ENCODE measurements around the gene HLA-DOB. TPM values are rescaled to one million over a fixed set of nuclear protein-coding genes. Genes with fewer than 3 reads are reported as not detected.
"Not testable (repeated sequence)": the region's sequence is repeated elsewhere in the genome, so short reads cannot be mapped to it uniquely, and the experiment has no call there.

Gene HLA-DOB
- total and polyA plus RNA-seq, 4 donors = 1.2 to 2.7 (median 1.4) TPM

DNA sequence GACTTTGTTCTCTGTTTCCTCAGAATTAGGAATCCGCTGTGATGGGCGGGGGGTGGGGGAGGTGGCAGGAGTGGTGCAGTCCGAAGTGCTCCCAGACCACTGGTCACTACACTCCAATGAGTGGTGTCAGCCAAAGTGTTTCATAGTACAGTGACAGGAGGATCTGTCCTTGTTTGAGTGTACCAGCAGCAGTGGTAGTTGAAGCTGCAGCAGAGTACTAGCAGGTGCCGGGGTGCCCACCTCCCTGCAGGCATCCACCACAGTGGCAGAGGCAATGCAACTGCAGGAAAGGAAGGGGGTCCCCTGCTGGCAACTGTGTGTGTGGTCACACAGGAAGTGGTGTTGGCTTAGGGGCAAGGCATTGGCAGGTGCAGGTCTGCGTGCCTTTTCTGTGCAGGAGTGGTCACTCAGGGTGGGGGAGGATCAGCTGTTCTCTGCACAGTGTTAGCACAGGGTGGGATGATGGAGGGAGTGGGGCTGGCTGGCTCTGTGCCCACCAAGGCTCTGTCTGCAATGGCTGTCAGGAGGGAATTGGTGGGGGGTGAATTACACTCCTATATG lies 9.7 kb downstream of the HLA-DOB start:
- H3K36me3 ChIP-seq (ENCODE audit: control insufficient read depth in 4 of 4, insufficient read depth in 4 of 4, low read length in 4 of 4) = no peaks in the 10 kb centered on the region
- 81 to 83% methylated on average over 5 of the region's 5 CpGs for WGBS, 2 donors

DNA sequence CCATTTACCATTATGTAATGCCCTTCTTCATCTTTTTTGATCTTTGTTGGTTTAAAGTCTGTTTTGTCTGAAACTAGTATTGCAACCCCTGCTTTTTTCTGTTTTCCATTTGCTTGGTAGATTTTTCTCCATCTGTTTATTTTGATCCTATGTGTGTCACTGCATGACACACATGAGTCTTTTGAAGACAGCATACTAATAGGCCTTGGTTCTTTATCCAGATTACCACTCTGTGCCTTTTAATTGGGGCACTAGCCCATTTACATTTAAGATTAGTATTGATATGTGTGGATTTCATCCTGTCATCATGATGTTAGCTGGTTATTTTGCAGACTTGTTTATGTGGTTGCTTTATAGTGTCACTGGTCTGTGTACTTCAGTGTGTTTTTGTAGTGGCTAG lies 11.4 kb downstream of the HLA-DOB start:
- H3K36me3 ChIP-seq (ENCODE audit: control insufficient read depth in 4 of 4, insufficient read depth in 4 of 4, low read length in 4 of 4); H3K27ac ChIP-seq (ENCODE audit: low read depth in 1 of 2, low read length in 1 of 2); H3K4me1 ChIP-seq (ENCODE audit: control insufficient read depth in 5 of 5, insufficient read depth in 5 of 5, low read length in 5 of 5); H3K9ac ChIP-seq (ENCODE audit: insufficient read depth in 1 of 2, low read length in 2 of 2); H3K4me3 ChIP-seq; ATAC-seq (ENCODE audit: insufficient read depth, low FRiP score); H3K9me3 ChIP-seq (ENCODE audit: control insufficient read depth in 4 of 4, insufficient read depth in 3 of 4, low read length in 3 of 4); DNase-seq: not testable (repeated sequence)
- H3K27me3 ChIP-seq (ENCODE audit: control insufficient read depth in 3 of 3, insufficient read depth in 3 of 3, low read length in 2 of 3) = peaks cover 0 to 17% (median 12%) of the 10 kb centered on the region in 3 donors

More for the DNA sequence above, 9.7 kb downstream of the HLA-DOB start:
- TF ChIP-seq, protein P1, sequence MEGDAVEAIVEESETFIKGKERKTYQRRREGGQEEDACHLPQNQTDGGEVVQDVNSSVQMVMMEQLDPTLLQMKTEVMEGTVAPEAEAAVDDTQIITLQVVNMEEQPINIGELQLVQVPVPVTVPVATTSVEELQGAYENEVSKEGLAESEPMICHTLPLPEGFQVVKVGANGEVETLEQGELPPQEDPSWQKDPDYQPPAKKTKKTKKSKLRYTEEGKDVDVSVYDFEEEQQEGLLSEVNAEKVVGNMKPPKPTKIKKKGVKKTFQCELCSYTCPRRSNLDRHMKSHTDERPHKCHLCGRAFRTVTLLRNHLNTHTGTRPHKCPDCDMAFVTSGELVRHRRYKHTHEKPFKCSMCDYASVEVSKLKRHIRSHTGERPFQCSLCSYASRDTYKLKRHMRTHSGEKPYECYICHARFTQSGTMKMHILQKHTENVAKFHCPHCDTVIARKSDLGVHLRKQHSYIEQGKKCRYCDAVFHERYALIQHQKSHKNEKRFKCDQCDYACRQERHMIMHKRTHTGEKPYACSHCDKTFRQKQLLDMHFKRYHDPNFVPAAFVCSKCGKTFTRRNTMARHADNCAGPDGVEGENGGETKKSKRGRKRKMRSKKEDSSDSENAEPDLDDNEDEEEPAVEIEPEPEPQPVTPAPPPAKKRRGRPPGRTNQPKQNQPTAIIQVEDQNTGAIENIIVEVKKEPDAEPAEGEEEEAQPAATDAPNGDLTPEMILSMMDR (IDR thresholded peaks at IDR 0.05; ENCODE audit: control extremely low read depth, extremely low read depth) = no peak
- DNase-seq (no peak), ATAC-seq (ENCODE audit: insufficient read depth, low FRiP score) (no peak)
- H3K4me3 ChIP-seq = no peak overlapping the region
- H3K27ac ChIP-seq (ENCODE audit: low read depth in 1 of 2, low read length in 1 of 2) = no peak overlapping the region
- peaks cover 0 to 6% (median 0%) of the 10 kb centered on the region in 5 donors for H3K4me1 ChIP-seq (ENCODE audit: control insufficient read depth in 5 of 5, insufficient read depth in 5 of 5, low read length in 5 of 5)
- no peaks in the 10 kb centered on the region for H3K9me3 ChIP-seq (ENCODE audit: control insufficient read depth in 4 of 4, insufficient read depth in 3 of 4, low read length in 3 of 4)
- no peak overlapping the region for H3K9ac ChIP-seq (ENCODE audit: insufficient read depth in 1 of 2, low read length in 2 of 2)
- peaks cover 0 to 17% (median 5%) of the 10 kb centered on the region in 3 donors for H3K27me3 ChIP-seq (ENCODE audit: control insufficient read depth in 3 of 3, insufficient read depth in 3 of 3, low read length in 2 of 3)

DNA sequence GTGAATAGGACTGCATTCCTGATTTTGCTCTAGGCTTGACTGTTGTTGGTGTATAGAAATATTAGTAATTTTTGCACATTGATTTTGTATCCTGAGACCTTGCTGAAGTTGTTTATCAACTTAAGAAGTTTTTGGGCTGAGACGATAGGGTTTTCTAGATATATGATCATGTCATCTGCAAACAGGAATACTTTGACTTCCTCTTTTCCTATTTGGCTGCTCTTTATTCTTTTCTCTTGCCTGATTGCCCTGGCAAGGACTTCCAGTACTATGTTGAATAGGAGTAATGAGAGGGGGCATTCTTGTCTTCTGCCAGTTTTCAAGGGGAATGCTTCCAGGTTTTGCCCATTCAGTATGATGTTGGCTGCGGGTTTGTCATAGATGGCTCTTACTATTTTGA lies 13.4 kb downstream of the HLA-DOB start:
- H3K27me3 ChIP-seq (ENCODE audit: control insufficient read depth in 3 of 3, insufficient read depth in 3 of 3, low read length in 2 of 3) = peaks cover 0 to 19% (median 12%) of the 10 kb centered on the region in 3 donors
- WGBS, 2 donors = 20 to 52% methylated on average over 2 of the region's 2 CpGs
- TF ChIP-seq, protein P1 (IDR thresholded peaks at IDR 0.05; ENCODE audit: control extremely low read depth, extremely low read depth) = no peak
- H3K4me3 ChIP-seq = no peak overlapping the region
- no peak overlapping the region for H3K9ac ChIP-seq (ENCODE audit: insufficient read depth in 1 of 2, low read length in 2 of 2)
- DNase-seq (no peak), ATAC-seq (ENCODE audit: insufficient read depth, low FRiP score) (no peak)
- H3K27ac ChIP-seq (ENCODE audit: low read depth in 1 of 2, low read length in 1 of 2) = no peak overlapping the region
- H3K4me1 ChIP-seq (ENCODE audit: control insufficient read depth in 5 of 5, insufficient read depth in 5 of 5, low read length in 5 of 5) = no peaks in the 10 kb centered on the region
- H3K9me3 ChIP-seq (ENCODE audit: control insufficient read depth in 4 of 4, insufficient read depth in 3 of 4, low read length in 3 of 4) = no peaks in the 10 kb centered on the region
- no peaks in the 10 kb centered on the region for H3K36me3 ChIP-seq (ENCODE audit: control insufficient read depth in 4 of 4, insufficient read depth in 4 of 4, low read length in 4 of 4)

DNA sequence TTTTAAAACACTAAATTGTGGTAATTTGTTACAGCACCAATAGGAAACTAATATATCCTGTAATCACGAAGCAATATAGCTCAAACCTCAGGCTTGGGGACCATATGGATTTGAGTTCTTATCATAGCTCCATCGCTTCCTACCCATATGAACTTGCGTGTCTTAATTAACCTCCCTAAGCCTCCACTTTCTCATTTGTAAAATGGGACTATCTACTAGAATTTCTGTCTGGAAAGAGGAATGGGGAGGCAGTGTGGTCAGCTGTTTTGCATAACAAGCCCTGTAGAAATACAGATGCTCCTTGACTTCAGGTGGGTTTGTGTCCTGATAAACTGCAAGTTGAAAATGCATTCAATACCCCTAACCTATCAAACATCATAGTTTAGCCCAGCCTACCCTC lies 17.1 kb downstream of the HLA-DOB start:
- Histone ChIP-seq H3K4me1 (ENCODE audit: control insufficient read depth in 5 of 5, insufficient read depth in 5 of 5, low read length in 5 of 5) (no peaks in the 10 kb centered on the region), H3K9me3 (ENCODE audit: control insufficient read depth in 4 of 4, insufficient read depth in 3 of 4, low read length in 3 of 4) (no peaks in the 10 kb centered on the region), H3K36me3 (ENCODE audit: control insufficient read depth in 4 of 4, insufficient read depth in 4 of 4, low read length in 4 of 4) (no peaks in the 10 kb centered on the region), H3K27ac (ENCODE audit: low read depth in 1 of 2, low read length in 1 of 2) (no peak overlapping the region), H3K4me3 (no peak overlapping the region), H3K9ac (ENCODE audit: insufficient read depth in 1 of 2, low read length in 2 of 2) (no peak overlapping the region), H3K27me3 (ENCODE audit: control insufficient read depth in 3 of 3, insufficient read depth in 3 of 3, low read length in 2 of 3) (peaks cover 0 to 16% (median 12%) of the 10 kb centered on the region in 3 donors)
- TF ChIP-seq, protein P1 (IDR thresholded peaks at IDR 0.05; ENCODE audit: control extremely low read depth, extremely low read depth) = no peak
- WGBS, 2 donors = 86 to 94% methylated on average over 3 of the region's 3 CpGs
- ATAC-seq (ENCODE audit: insufficient read depth, low FRiP score) (no peak), DNase-seq (no peak)

Data from lung (tissue), 12 donors.